Measurements from ENCODE around the gene ALOXE3. TPM values are rescaled to one million over a fixed set of nuclear protein-coding genes. Genes with fewer than 3 reads are reported as not detected.

Gene ALOXE3
- total and polyA plus RNA-seq, 4 donors: not detected

DNA sequence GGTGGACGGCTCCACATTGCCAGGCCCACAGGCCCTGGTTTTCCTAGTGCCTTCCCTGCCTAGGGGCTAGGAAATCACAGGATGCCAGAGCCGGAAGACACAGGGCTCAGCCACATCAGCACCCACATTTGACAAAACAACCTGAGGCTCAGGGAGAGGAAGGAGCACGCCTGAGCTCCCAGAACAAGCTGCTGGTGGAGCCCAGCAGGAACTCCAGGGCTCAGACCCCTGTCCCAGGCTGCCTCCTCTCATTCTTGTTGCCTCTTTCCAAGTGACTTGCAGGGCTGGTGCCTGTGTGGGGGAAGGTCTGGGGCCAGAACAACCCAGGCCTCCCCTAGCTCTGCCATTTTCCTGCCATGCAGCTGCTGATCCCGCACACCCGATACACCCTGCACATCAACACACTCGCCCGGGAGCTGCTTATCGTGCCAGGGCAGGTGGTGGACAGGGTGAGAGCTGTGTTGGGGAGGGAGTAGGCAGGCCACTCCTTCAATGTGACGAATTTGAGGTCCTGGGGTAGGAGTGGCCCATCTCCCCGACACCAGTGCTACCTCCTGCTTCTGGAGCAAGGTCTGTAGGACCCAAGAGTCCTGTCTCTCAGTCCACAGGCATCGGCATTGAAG, 71.9 kb downstream of the ALOXE3 start:
- intact Hi-C loops (cut with DNase I): no loop called here
- Histone ChIP-seq H3K4me1 (ENCODE audit: control insufficient read depth in 1 of 2, insufficient read depth in 2 of 2, low read length in 2 of 2) (no peaks in the 10 kb centered on the region), H3K36me3 (ENCODE audit: control insufficient read depth in 1 of 2, insufficient read depth in 2 of 2, low read length in 1 of 2) (no peaks in the 10 kb centered on the region), H3K9me3 (ENCODE audit: control insufficient read depth, low read length) (no peaks in the 10 kb centered on the region), H3K27ac (ENCODE audit: low read depth in 1 of 2, low read length in 2 of 2) (no peak overlapping the region), H3K27me3 (ENCODE audit: control insufficient read depth in 1 of 2, insufficient read depth in 2 of 2, low read length in 1 of 2) (no peaks in the 10 kb centered on the region), H3K4me3 (ENCODE audit: low read length in 2 of 2) (no peak overlapping the region)
- no peak for ATAC-seq (ENCODE audit: low FRiP score)
- DNase-seq: peak in 1 of 2 donors; percentile 56
- 88 to 90% methylated on average over 11 of the region's 11 CpGs for WGBS, 2 donors

Small RNA genes within 50 kb of the gene (microRNA-seq; reads per million reads assigned to microRNA genes)
- gene MIR4314: 0 reads per million in 2 donors
- gene MIR6883: 0 to 3.0 reads per million in 2 donors

Other genes starting within 250 kb of the ALOXE3 start
- gene CHD3, start 229.7 kb downstream of the ALOXE3 start, total RNA-seq: 100 to 1,000 TPM in 1 of 2 donors, 10 to 100 TPM in 1; 73.1 to 125 TPM
- gene CHD3, start 229.7 kb downstream of the ALOXE3 start, polyA plus RNA-seq: 100 to 1,000 TPM in 1 of 2 donors, 10 to 100 TPM in 1; 88.8 to 119 TPM
- gene RNF227, start 202.2 kb downstream of the ALOXE3 start, total RNA-seq: 1 to 10 TPM; 1.9 to 3.0 TPM
- gene RNF227, start 202.2 kb downstream of the ALOXE3 start, polyA plus RNA-seq: 1 to 10 TPM in 1 of 2 donors, under 1 TPM in 1; 0.50 to 1.9 TPM
- gene KCNAB3, start 188.7 kb downstream of the ALOXE3 start, total RNA-seq: 1 to 10 TPM in 1 of 2 donors, under 1 TPM in 1; 0.62 to 1.9 TPM
- 1 to 10 TPM in 1 of 2 donors, under 1 TPM in 1; 0.38 to 1.2 TPM for gene KCNAB3, start 188.7 kb downstream of the ALOXE3 start, polyA plus RNA-seq
- gene TRAPPC1, start 186.6 kb downstream of the ALOXE3 start, total RNA-seq: 100 to 1,000 TPM in 1 of 2 donors, 10 to 100 TPM in 1; 70.3 to 101 TPM
- gene TRAPPC1, start 186.6 kb downstream of the ALOXE3 start, polyA plus RNA-seq: 100 to 1,000 TPM in 1 of 2 donors, 10 to 100 TPM in 1; 93.5 to 126 TPM
- gene CNTROB, start 186.3 kb downstream of the ALOXE3 start, total RNA-seq: 10 to 100 TPM; 18.3 to 29.2 TPM
- gene CNTROB, start 186.3 kb downstream of the ALOXE3 start, polyA plus RNA-seq: 10 to 100 TPM in 1 of 2 donors, 1 to 10 TPM in 1; 6.0 to 39.1 TPM
- not detected for gene GUCY2D, start 115.9 kb downstream of the ALOXE3 start, total RNA-seq
- gene GUCY2D, start 115.9 kb downstream of the ALOXE3 start, polyA plus RNA-seq: not detected
- gene ALOX15B, start 79.5 kb downstream of the ALOXE3 start, total RNA-seq: 1 to 10 TPM in 1 of 2 donors, under 1 TPM in 1; 0.15 to 1.0 TPM
- gene ALOX15B, start 79.5 kb downstream of the ALOXE3 start, polyA plus RNA-seq: 1 to 10 TPM in 1 of 2 donors, under 1 TPM in 1; 0.26 to 2.0 TPM
- not detected for gene ALOX12B, start 30.8 kb downstream of the ALOXE3 start, total RNA-seq
- gene ALOX12B, start 30.8 kb downstream of the ALOXE3 start, polyA plus RNA-seq: under 1 TPM in 1 of 2 donors, not detected in 1; 0.25 TPM
- under 1 TPM; 0.19 to 0.30 TPM for gene HES7, start 5.6 kb upstream of the ALOXE3 start, total RNA-seq
- gene HES7, start 5.6 kb upstream of the ALOXE3 start, polyA plus RNA-seq: 1 to 10 TPM in 1 of 2 donors, not detected in 1; 1.6 TPM
- gene PER1, start 33.9 kb upstream of the ALOXE3 start, total RNA-seq: 100 to 1,000 TPM; 100 to 297 TPM
- gene PER1, start 33.9 kb upstream of the ALOXE3 start, polyA plus RNA-seq: 100 to 1,000 TPM in 1 of 2 donors, 10 to 100 TPM in 1; 34.3 to 246 TPM
- gene VAMP2, start 44.4 kb upstream of the ALOXE3 start, total RNA-seq: 10 to 100 TPM; 73.4 to 80.8 TPM
- 100 to 1,000 TPM in 1 of 2 donors, 10 to 100 TPM in 1; 59.7 to 105 TPM for gene VAMP2, start 44.4 kb upstream of the ALOXE3 start, polyA plus RNA-seq
- 10 to 100 TPM in 1 of 2 donors, 1 to 10 TPM in 1; 8.9 to 12.3 TPM for gene TMEM107, start 57.9 kb upstream of the ALOXE3 start, total RNA-seq
- 10 to 100 TPM in 1 of 2 donors, 1 to 10 TPM in 1; 9.9 to 20.9 TPM for gene TMEM107, start 57.9 kb upstream of the ALOXE3 start, polyA plus RNA-seq
- gene BORCS6, start 71.7 kb upstream of the ALOXE3 start, total RNA-seq: 1 to 10 TPM; 5.2 to 8.0 TPM
- gene BORCS6, start 71.7 kb upstream of the ALOXE3 start, polyA plus RNA-seq: 1 to 10 TPM; 6.4 to 9.4 TPM
- gene AURKB, start 92.1 kb upstream of the ALOXE3 start, total RNA-seq: 1 to 10 TPM in 1 of 2 donors, under 1 TPM in 1; 0.81 to 3.1 TPM
- gene AURKB, start 92.1 kb upstream of the ALOXE3 start, polyA plus RNA-seq: not detected
- 10 to 100 TPM; 43.3 to 59.2 TPM for gene CTC1, start 129.5 kb upstream of the ALOXE3 start, total RNA-seq
- gene CTC1, start 129.5 kb upstream of the ALOXE3 start, polyA plus RNA-seq: 10 to 100 TPM in 1 of 2 donors, 1 to 10 TPM in 1; 4.6 to 36.4 TPM
- 10 to 100 TPM; 21.3 to 25.4 TPM for gene PFAS, start 130.8 kb upstream of the ALOXE3 start, total RNA-seq
- gene PFAS, start 130.8 kb upstream of the ALOXE3 start, polyA plus RNA-seq: 1 to 10 TPM; 1.4 to 8.3 TPM
- gene RANGRF, start 170.2 kb upstream of the ALOXE3 start, total RNA-seq: 10 to 100 TPM; 20.3 to 21.7 TPM
- gene RANGRF, start 170.2 kb upstream of the ALOXE3 start, polyA plus RNA-seq: 10 to 100 TPM; 28.7 to 53.7 TPM
- 1 to 10 TPM; 3.0 to 4.8 TPM for gene SLC25A35, start 176.9 kb upstream of the ALOXE3 start, total RNA-seq
- 1 to 10 TPM; 1.0 to 6.6 TPM for gene SLC25A35, start 176.9 kb upstream of the ALOXE3 start, polyA plus RNA-seq
- 10 to 100 TPM; 18.6 to 36.5 TPM for gene ARHGEF15, start 191.7 kb upstream of the ALOXE3 start, total RNA-seq
- 1 to 10 TPM in 1 of 2 donors, under 1 TPM in 1; 0.75 to 2.1 TPM for gene ARHGEF15, start 191.7 kb upstream of the ALOXE3 start, polyA plus RNA-seq
- gene ODF4, start 221.3 kb upstream of the ALOXE3 start, total RNA-seq: not detected
- gene ODF4, start 221.3 kb upstream of the ALOXE3 start, polyA plus RNA-seq: not detected